HG02798 (cell line): ENCODE measurements around the gene ZNF845.
"Not testable (repeated sequence)": the region's sequence is repeated elsewhere in the genome, so short reads cannot be mapped to it uniquely, and the experiment has no call there.

Source experiments
- ATAC-seq: cut with Tn5 transposase; IDR thresholded peaks from one replicate; pipeline ENCODE4 v1.9.1; 2021; ENCODE audit warnings: mild to moderate bottlenecking; ENCODE audit not compliant: unreplicated experiment, poor library complexity

The ZNF845 gene

DNA sequence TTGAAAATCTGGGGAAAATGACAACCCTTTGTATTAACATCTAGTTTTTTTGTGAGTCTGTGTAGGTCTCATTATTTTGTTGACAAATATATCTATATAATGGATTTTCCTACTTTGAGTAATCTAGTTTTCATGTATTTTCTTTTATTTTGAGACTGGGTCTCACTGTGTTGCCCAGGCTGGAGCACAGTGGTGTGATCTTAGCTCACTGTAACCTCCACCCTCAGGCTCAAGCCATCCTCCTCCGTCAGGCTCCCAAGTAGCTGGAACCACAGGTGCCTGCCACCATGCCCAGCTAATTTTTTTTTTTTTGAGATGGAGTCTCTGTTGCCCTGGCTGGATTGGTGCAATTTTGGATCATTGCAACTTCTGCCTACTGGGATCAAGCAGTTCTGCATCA is 41.2 kb downstream of the ZNF845 start:
- no peak for ATAC-seq

DNA sequence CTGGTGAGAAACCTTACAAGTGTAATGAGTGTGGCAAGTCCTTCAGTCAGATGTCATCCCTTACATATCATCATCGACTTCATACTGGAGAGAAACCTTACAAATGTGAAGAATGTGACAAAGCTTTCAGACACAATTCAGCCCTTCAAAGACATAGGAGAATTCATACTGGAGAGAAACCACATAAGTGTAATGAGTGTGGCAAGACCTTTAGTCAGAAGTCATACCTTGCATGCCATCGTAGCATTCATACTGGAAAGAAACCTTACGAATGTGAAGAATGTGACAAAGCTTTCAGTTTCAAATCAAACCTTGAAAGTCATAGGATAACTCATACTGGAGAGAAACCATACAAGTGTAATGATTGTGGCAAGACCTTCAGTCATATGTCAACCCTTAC is 47.8 kb downstream of the ZNF845 start:
- ATAC-seq: no peak

DNA sequence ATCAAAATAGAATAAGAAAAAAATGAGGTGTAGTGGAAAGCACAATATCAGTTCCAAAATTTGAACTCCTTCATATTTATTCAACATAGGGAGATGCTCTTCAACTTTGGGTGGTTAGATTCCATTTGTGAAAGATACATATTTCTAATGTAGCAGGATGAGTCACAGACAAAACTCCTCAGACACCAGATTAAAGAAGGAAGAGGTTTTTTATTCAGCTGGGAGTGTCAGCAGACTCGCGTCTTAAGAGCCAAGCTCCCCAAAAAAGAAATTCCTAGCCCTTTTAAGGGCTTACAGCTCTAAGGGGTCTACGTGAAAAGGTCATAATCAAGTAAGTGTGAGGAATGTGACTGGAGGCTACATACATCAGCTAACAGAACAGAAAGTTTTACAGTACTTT is 54.6 kb downstream of the ZNF845 start:
- no peak for ATAC-seq

DNA sequence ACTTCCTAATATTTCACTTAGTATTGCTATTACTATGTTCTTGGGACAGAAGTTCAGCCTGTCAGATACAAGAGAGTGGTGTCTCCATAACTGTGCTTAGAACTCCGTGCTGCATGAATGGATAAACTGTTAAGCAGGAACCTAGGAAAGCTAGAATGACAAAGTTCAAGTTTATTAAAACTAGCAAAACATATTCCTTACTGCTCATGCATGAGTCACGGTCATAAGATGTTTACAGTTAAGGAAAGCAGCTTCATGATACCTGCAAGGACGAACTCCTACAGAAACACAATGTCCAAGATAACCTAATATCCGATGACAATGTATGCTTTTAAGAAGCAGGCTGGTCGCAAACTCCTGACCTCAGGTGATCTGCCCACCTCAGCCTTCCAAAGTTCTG is 55.4 kb downstream of the ZNF845 start:
- ATAC-seq: no peak

DNA sequence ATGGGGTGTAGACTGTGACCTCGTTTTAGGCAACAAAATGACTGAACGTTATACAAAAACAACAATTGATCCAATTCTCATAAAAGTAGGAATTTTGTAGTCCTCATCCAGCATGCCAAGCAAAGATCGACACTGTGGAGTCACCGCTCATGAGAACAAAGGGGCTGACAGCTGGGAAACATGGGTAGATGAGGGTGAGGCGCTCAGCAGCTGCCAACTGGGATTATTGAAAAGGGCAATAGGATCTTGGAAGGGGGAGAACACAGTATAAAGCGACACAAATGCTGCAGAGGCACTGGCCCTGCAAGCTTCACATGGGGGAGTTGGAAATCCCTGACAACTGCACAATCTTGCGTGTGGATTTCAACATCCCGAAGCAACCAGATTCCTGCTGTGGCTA is 56.0 kb downstream of the ZNF845 start:
- no peak for ATAC-seq

DNA sequence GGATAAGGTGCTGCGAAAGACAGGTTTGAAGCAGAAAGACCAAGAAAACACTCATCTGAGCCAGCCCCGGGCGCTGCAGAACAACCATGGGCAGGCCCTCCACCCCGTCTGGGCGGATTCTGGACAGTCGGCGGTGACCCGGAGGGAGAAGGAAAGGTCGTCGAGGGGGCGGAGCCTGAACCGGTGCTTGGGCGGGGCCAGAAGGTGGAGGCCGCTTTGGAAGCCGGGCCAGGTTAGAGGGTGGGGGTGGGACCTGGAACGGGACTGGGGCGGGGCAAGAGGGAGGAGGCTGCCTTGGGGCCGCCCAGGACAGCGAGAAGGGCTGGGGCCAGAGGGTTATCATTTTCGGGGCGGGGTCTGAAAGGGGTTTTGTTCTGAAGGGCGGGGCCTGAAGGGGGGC is 56.4 kb downstream of the ZNF845 start:
- ATAC-seq: no peak

DNA sequence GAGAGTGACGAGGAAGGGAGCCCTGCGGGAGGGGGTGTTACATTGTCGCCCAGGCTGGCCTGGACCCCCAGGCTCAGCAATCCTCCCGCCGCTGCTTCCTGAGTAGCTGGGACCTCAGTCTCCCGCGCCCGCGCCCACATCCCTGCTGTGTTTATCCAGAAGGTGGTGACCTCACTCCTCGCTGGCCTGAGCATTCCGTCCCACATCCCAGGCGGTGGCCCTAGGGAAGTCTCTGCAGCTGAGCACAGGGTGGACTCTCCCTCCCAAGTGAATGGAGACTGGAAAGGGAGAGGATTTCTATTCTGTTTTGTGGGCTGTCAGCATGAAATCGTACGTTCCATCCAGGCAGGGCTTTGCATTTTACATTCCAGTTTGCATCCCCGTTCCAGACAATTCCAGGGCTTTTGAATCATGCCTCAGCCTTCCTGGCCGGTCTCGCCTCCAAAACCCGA is 61.0 kb downstream of the ZNF845 start:
- ATAC-seq: peak; percentile 3

DNA sequence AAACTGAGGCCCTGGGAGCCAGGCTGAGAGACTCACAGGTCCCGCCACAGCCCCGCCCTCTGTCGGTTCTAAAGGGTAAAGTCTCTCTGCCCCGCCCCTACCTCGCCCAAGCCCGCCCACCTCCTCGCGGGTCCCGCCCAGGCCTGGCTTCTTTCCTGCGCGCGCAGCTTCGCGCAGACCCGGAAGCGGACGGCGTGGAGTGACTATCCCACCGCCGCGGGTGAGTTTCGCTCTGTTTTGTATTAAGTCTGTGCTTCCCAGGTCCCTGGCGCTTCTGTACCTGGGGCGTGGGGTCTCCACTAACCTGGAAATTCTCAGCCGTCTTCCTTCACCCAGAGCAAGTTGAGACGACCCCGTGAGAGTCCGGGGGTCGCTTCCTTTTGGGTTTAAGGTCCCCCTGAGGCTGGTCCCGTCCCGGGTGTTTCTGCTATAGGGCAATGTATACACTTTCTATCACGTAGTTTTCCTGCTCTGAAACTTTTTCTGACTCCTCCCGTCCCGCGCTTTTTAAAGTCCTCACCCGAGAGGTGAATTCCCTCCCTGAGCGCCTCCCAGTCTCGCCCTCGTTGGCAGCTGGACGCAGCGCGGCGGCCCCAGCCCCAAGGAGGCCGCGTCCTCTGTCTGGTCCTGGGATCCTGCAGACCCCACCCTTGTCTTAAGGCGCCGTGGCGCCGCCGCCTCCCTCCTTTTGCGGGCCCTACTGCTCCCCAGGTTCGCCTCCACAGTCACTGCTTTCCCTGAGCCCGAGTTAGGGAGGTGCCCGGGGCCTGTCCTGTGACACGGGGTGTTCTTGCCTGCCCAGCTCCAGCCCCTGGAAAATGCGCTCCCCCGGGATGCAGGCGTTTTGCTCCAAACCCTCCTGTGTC is 61.7 kb downstream of the ZNF845 start, which contains the start of gene ZNF765:
ZNF765 (plus strand) TSS at position 176 of the 866 bp plus-strand sequence. CDS start 2,867 bp downstream, outside the sequence.
- peak; percentile 90 for ATAC-seq

DNA sequence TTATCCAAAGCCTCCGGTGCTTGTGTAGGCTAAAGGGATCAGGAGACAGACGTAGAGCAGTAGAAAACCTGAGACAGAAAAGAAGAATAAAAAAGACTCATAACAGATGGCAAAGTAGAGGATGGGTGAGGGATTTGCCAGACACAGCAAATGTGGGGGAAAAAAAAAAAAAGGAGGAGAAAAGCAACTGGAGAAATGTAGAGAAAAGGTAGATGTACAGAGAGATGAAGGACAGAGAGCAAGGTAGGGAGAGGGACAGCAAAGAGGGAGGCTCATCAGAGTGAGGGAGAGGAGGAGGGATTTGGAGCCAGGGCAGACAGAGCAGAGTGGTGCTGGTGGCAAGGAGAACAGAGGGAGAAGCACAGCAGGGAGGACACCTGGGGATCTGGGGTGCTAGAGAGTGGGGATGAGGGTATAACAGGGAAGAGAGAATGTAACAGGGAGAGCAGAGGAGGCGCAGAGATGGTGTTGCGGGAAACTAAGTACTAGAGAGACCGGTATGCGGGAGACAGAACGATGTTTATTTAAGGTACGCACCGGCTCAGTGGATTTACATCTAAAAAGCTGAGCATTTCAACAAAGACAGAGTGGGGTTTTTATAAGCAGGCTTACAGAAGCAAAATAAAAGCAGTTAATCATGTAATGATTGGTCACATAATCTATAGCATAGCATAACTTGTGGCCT is 62.4 kb downstream of the ZNF845 start:
- not testable (repeated sequence) for ATAC-seq

DNA sequence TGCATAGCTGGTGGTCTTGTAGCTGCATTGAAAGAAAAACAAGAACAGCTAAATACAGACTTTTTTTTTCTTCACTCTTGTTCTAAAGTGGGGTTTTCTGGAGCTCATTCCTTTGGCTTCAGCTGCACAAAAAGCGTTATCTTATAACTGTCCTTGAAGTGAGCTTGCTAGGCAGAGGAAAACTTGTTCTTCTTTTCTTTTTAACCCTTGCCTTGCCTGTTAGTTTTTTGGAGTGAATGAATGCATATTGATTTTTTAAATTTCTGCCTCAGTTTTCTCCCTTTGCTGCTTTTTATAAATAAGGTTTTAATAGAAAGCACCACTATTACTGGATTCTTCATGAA is 62.9 kb downstream of the ZNF845 start:
- no peak for ATAC-seq

DNA sequence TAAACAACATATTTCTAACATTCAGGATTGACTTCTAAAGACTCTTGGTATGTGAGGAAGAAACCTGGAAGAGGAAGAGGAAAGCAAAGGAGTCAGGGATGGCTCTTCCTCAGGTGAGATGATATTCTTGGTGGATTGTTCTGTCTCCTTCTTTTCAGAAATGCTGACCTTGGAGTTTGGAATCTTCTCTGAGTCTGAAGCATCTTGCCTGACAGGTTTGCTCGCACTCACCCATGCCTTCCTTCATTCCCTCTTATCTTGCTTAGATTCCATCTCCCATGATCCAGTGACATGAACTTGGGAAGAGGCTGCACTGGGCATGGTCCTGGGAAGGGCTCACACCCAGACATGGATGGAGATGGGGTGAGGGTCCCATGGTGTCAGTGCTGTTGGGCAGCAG is 64.4 kb downstream of the ZNF845 start:
- ATAC-seq: not testable (repeated sequence)
